ENCODE data around the gene SERINC1. TPM values are rescaled to one million over a fixed set of nuclear protein-coding genes. Genes with fewer than 3 reads are reported as not detected.

SERINC1 gene
- total and polyA plus RNA-seq, 2 of the 4 experiments (the other 2 are of a cell fraction): 79.8 to 123 TPM

GRCh38 chr6:122401104-122401503 is 70.5 kb downstream of the SERINC1 start:
- Histone ChIP-seq H3K4ac (ENCODE audit: low read depth, low read length) (no peak overlapping the region), H3K4me1 (ENCODE audit: control insufficient read depth, insufficient read depth, low read length) (no peaks in the 10 kb centered on the region), H3K56ac (ENCODE audit: extremely low read depth, insufficient read depth, low read length) (no peak overlapping the region), H2BK20ac (ENCODE audit: low read depth, low read length) (no peak overlapping the region), H4K5ac (ENCODE audit: low read depth, low read length) (no peak overlapping the region), H3K9me1 (ENCODE audit: insufficient read depth, low read length) (no peaks in the 10 kb centered on the region), H2AFZ (replicated peaks; ENCODE audit: low read length, poor library complexity) (no peak overlapping the region), H3K14ac (replicated peaks; ENCODE audit: low read depth, low read length) (no peak overlapping the region), H4K91ac (ENCODE audit: insufficient read depth, low read depth, low read length) (no peak overlapping the region), H3K4me2 (ENCODE audit: low read depth, low read length) (peak overlapping the region; percentile 98; the same call in 1 of the 2 replicates), H3K18ac (ENCODE audit: low read depth, low read length) (no peak overlapping the region), H3K36me3 (ENCODE audit: control insufficient read depth, insufficient read depth, low read length) (no peaks in the 10 kb centered on the region), H2BK15ac (ENCODE audit: low read depth, low read length) (no peak overlapping the region), H3K79me1 (ENCODE audit: low read depth in 1 of 2, low read length in 2 of 2) (peaks cover 12 to 47% of the 10 kb centered on the region in 2 experiments), H4K20me1 (ENCODE audit: insufficient read depth, low read length) (no peaks in the 10 kb centered on the region), H3K27me3 (ENCODE audit: control insufficient read depth, insufficient read depth, low read length) (no peaks in the 10 kb centered on the region), H3K27ac (ENCODE audit: insufficient read depth, low read length) (no peak overlapping the region), H3K23ac (ENCODE audit: low read depth, low read length) (no peak overlapping the region), H4K8ac (ENCODE audit: low read depth in 2 of 2, low read length in 2 of 2) (no peak overlapping the region), H3K9me3 (ENCODE audit: control insufficient read depth, insufficient read depth, low read length) (no peaks in the 10 kb centered on the region), H2AK9ac (replicated peaks; ENCODE audit: low read depth, low read length, poor library complexity) (no peak overlapping the region), H2BK120ac (ENCODE audit: low read depth, low read length) (no peak overlapping the region), H2AK5ac (ENCODE audit: low read depth, low read length) (no peak overlapping the region), H3K4me3 (ENCODE audit: insufficient read depth, low read depth, low read length) (no peak overlapping the region), H3K9ac (ENCODE audit: low read depth, low read length) (no peak overlapping the region), H2BK5ac (ENCODE audit: low read depth, low read length, poor library complexity, severe bottlenecking) (no peak overlapping the region)
- no TSS peak for BruUV-seq (replicated peaks)
- CTCF ChIA-PET: no interaction called here
- WGBS, 2 experiments (ENCODE audit: extremely low coverage in 2 of 2, insufficient read length in 1 of 2): no CpG with 5 or more reads among the region's 4 CpGs
- dilution Hi-C loops (cut with HindIII; ENCODE audit: low sequenced_read_pairs, unreplicated experiment): no loop called here
- ATAC-seq (ENCODE audit: low read depth) (no peak), DNase-seq (no peak)
- intact Hi-C loops (cut with micrococcal nuclease): loop anchor here (5.0 kb wide), 2 partner anchors 41 to 71 kb away; partner anchors contain the start of gene SERINC1
- POLR2A ChIA-PET (ENCODE audit: unreplicated experiment): no interaction called here
- in situ Hi-C loops (cut with MboI; ENCODE audit: low sequenced_read_pairs): no loop called here
- TF ChIP-seq SMC3 (IDR thresholded peaks at IDR 0.05; ENCODE audit: low read depth, low read length): no peak
- no peak for TF ChIP-seq RAD21 (IDR thresholded peaks at IDR 0.05; ENCODE audit: low read length)
- no peak for TF ChIP-seq CEBPB (IDR thresholded peaks at IDR 0.05; ENCODE audit: low read depth, low read length)
- no peak for TF ChIP-seq CHD1 (IDR thresholded peaks at IDR 0.05; ENCODE audit: low read depth, low read length)
- no peak for TF ChIP-seq ELK1 (IDR thresholded peaks at IDR 0.05; ENCODE audit: borderline replicate concordance, low read depth, low read length)
- TF ChIP-seq CTCF (conservative IDR thresholded peaks at IDR 0.05; ENCODE audit: low read depth, low read length): no peak
- TF ChIP-seq RCOR1 (IDR thresholded peaks at IDR 0.05; ENCODE audit: insufficient replicate concordance, low read length): no peak
- TF ChIP-seq MAFK (IDR thresholded peaks at IDR 0.05; ENCODE audit: low read depth, low read length): no peak
- TF ChIP-seq USF2 (IDR thresholded peaks at IDR 0.05; ENCODE audit: low read depth, low read length): no peak
- no peak for TF ChIP-seq POLR2A (IDR thresholded peaks at IDR 0.05; ENCODE audit: low read depth, low read length)
- no peak for TF ChIP-seq MXI1 (IDR thresholded peaks at IDR 0.05; ENCODE audit: borderline replicate concordance, low read depth, low read length)
- no peak for TF ChIP-seq NFE2L2 (IDR thresholded peaks at IDR 0.05; ENCODE audit: low read depth, low read length)
- TF ChIP-seq MAZ (IDR thresholded peaks at IDR 0.05; ENCODE audit: borderline replicate concordance, low read depth, low read length): no peak
- TF ChIP-seq FOS (IDR thresholded peaks at IDR 0.05; ENCODE audit: low read depth, low read length): no peak
- TF ChIP-seq RFX5 (IDR thresholded peaks at IDR 0.05; ENCODE audit: low read depth, low read length): no peak
- no peak for TF ChIP-seq BHLHE40 (IDR thresholded peaks at IDR 0.05; ENCODE audit: low read depth, low read length)
